Subcutaneous adipose tissue (tissue), 4 donors: ENCODE data around the gene PLCB2. TPM values are rescaled to one million over a fixed set of nuclear protein-coding genes. Genes with fewer than 3 reads are reported as not detected.

ENCODE experiments used
- CTCF ChIP-seq: fragments of 450-650 bp; IDR thresholded peaks from one replicate; pipeline ENCODE4 v1.5.1; 2016; ENCODE audit warnings: low read depth, mild to moderate bottlenecking, control low read depth, antibody characterized with exemption, moderate library complexity
- total RNA-seq, 4 donors: library from RNA; depleted of rRNA; stranded (reverse); fragments of >200 nt; gene quantifications; one replicate each; pipeline ENCODE4 v1.1.0, GENCODE V29; 2016

Gene PLCB2
- total RNA-seq, 4 donors from 2014 or later = 13.8 to 69.7 (median 20.2) TPM

- no peak for TF ChIP-seq CTCF
Observed at GRCh38 chr15:40352281-40352901, 44.7 kb upstream of the PLCB2 start.

- TF ChIP-seq CTCF = no peak
Observed at GRCh38 chr15:40349163-40349562, 41.4 kb upstream of the PLCB2 start.

- no peak for TF ChIP-seq CTCF
Observed at GRCh38 chr15:40348474-40348870, 40.7 kb upstream of the PLCB2 start.

GRCh38 chr15:40347559-40348473 is 40.1 kb upstream of the PLCB2 start:
- no peak for TF ChIP-seq CTCF

- no peak for TF ChIP-seq CTCF
Observed at GRCh38 chr15:40346579-40347558, 39.1 kb upstream of the PLCB2 start.

- TF ChIP-seq CTCF = no peak
Observed at GRCh38 chr15:40345867-40346578, 38.3 kb upstream of the PLCB2 start.
